SK-N-MC (cell line): ENCODE results near the gene DNAH17.

ENCODE experiments used
- DNase-seq: peaks from one replicate; pipeline ENCODE4 v3.0.0-alpha.2; 2011; ENCODE audit warnings: low read depth, low spot score
- H3K27ac ChIP-seq: fragments of 200-600 bp; sonication (generic); 2 replicates; pipeline ENCODE4 v1.5.1; 2016; ENCODE audit warnings: mixed run types
- H3K36me3 ChIP-seq: fragments of 200-600 bp; sonication (generic); 2 replicates; pipeline ENCODE4 v1.6.1; 2017; ENCODE audit warnings: antibody characterized with exemption, low read length, mixed read lengths; ENCODE audit not compliant: insufficient read depth
- H3K4me3 ChIP-seq: fragments of 200-600 bp; sonication (generic); 2 replicates; pipeline ENCODE4 v1.5.1; 2016
- H3K9ac ChIP-seq: fragments of 200-600 bp; sonication (generic); 2 replicates; pipeline ENCODE4 v1.8.0; 2017; ENCODE audit warnings: mixed run types, mixed read lengths; ENCODE audit not compliant: insufficient read length
- H3K9me3 ChIP-seq: fragments of 200-600 bp; sonication (generic); 2 replicates; pipeline ENCODE4 v1.6.1; 2017; ENCODE audit warnings: low read depth, mild to moderate bottlenecking, antibody characterized with exemption, low read length, moderate library complexity, mixed read lengths
- EZH2 ChIP-seq: fragments of 200-600 bp; sonication (generic); IDR thresholded peaks from one replicate; pipeline ENCODE4 v1.6.1; 2017; ENCODE audit warnings: antibody characterized with exemption
- FOXP2 ChIP-seq: optimal IDR thresholded peaks from 2 replicates; pipeline ENCODE3; 2011; ENCODE audit warnings: mild to moderate bottlenecking, moderate library complexity; ENCODE audit not compliant: insufficient read depth; ENCODE audit errors: extremely low read length, control extremely low read depth
- POLR2AphosphoS5 ChIP-seq: IDR thresholded peaks from 2 replicates; pipeline ENCODE4 v1.6.1; 2012; ENCODE audit warnings: mild to moderate bottlenecking, low read depth, low read length, borderline replicate concordance

Gene DNAH17

DNA sequence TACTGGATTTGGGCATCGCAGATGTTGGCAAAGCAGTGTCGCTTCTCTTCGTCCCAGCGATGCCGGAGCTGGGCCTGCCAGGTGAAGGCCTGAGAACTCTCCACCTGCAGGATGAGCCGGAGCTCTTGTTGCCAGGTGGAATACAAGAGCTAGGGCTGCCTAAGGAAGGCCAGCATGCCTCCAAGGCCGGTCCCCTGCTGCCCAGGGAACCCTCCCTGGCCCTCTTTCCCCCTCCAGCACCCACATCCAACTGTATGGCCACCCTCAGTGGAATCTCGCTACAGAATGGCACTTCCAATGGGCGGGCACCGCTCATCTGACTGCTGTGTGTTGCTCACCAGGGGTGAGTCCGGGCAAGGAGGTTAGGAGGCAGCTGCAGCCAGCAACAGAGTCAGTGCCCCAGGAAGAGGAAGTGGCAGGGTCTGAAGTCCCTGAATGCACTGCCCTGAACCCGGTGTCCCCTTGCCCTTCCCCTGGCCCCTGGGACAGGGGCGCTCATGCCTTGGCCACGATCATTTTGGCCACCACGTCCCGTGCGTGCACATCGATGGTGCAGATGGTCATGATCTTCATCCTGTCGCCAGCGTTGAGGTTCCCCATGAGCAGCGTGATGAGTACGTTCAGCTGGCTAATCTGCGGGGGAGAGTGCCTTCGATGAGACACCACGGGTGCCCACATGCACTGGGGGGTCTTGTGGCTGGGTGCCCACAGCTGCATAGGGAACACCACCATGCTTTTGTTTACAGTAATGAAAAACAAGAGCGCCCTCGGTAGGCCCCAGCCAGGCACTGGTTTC is 75.8 kb downstream of the DNAH17 start:
- no peak for DNase-seq
- TF ChIP-seq POLR2AphosphoS5 (no peak), FOXP2 (no peak), EZH2 (no peak)
- Histone ChIP-seq H3K36me3 (no peaks in the 10 kb centered on the region), H3K4me3 (no peak overlapping the region), H3K27ac (no peak overlapping the region), H3K9ac (no peak overlapping the region), H3K9me3 (no peaks in the 10 kb centered on the region)

DNA sequence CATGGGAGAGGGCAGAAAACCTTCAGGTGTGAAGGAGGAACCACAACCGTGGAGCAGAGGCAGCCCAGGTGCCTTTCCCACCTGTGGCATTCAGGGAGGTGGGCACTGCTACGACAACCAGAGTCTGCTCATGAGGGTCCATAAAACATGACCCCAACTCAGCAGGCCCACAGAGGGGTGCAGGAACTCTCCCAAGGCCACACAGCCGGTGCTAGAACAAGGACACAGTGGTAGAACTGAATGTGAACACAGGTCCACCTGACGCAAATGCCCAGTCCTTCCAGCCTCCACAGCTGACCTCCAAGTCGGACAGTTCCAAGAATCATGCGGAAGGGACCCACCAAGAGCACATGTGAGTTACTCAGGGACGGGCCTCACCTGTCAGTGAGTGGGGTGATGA is 76.4 kb downstream of the DNAH17 start:
- Histone ChIP-seq H3K36me3 (no peaks in the 10 kb centered on the region), H3K4me3 (no peak overlapping the region), H3K9me3 (no peaks in the 10 kb centered on the region), H3K9ac (no peak overlapping the region), H3K27ac (no peak overlapping the region)
- DNase-seq: no peak
- TF ChIP-seq EZH2 (no peak), POLR2AphosphoS5 (no peak)

DNA sequence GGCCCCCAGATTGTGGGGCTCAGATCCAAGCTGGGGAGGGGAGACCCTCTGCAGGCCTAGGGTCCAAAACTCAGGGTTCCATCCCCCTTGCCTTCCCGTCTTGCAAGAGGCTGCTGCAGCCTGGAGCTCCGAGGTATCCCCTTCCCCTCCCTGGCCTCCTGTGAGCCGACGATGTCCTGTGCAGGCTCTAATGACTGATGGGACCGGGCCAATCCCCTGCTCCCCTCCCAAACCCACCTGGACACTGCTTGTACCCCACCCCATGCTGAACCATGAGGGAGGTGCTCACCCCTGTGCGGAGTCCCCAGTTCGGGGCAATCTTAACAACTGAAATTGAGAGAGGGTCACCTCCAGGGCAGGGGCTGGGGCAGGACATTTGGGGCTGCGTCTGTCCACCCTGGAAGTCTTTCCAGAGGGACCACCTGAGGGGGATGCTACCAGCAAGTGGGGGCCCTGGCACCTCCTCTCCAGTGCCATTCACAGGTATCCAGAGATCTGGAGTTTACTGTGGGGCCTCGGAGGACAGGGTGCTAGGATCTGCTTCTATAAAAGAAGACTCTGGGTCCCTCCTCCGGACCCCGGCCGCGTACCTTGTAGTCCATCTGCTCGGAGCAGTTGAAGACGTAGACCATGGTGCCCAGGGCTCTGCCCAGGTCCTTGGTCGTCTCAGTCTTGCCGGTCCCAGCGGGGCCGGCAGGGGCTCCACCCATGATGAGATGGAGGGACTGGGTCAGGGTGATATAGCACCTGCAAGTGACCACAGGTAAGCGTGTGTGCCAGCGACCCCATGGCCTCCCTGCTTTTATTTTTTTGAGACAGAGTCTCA is 77.3 kb downstream of the DNAH17 start:
- Histone ChIP-seq H3K27ac (no peak overlapping the region), H3K9ac (no peak overlapping the region), H3K4me3 (no peak overlapping the region), H3K9me3 (no peaks in the 10 kb centered on the region), H3K36me3 (no peaks in the 10 kb centered on the region)
- DNase-seq: no peak
- no peak for TF ChIP-seq POLR2AphosphoS5
- no peak for TF ChIP-seq EZH2
- TF ChIP-seq FOXP2: no peak

DNA sequence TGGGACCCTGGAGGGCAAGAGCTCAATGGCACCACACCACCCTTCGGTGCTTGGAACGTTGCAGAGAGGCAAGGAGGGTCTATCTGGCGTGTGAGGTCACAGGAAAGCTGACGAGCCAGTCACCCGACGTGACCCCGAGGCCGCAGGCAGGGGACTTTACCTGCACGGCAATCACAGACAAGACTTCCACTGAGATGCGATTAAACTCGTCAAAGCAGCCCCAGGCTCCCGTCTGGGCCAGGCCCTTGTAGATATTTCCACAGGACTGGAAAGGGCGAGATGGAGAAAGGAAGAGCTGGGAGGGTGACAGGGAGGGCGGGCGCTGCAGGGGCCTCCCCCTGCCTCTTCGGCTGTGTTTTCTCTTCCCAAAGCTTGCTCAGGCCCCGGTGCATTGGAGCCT is 78.3 kb downstream of the DNAH17 start:
- no peaks in the 10 kb centered on the region for H3K9me3 ChIP-seq
- no peak overlapping the region for H3K9ac ChIP-seq
- H3K4me3 ChIP-seq: no peak overlapping the region
- no peak for TF ChIP-seq POLR2AphosphoS5
- TF ChIP-seq EZH2: no peak
- TF ChIP-seq FOXP2: no peak
- no peaks in the 10 kb centered on the region for H3K36me3 ChIP-seq
- no peak for DNase-seq
- H3K27ac ChIP-seq: no peak overlapping the region

DNA sequence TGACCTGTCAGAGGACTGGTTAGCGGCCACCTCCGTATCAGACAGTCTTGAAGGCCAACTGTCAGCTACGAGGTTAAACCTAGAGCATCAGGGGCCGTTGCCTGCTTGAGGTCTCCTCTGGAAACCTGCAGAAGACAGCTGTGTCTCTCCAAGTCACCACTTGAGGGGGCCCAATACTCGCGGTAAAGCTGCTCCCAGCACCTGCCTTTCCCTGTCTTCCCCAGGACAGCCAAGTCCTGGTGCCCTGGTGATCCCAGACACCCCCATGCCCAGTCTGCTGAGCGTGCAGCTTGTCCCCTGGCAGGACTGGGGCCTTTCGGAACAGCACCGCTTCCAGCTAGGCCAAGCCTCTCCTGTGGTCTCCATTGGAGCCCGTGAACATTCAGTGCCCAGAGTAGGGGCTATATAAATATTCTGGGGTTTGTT is 80.1 kb downstream of the DNAH17 start:
- DNase-seq: peak; percentile 28
- H3K9me3 ChIP-seq: no peaks in the 10 kb centered on the region
- H3K27ac ChIP-seq: no peak overlapping the region
- H3K4me3 ChIP-seq: no peak overlapping the region
- no peaks in the 10 kb centered on the region for H3K36me3 ChIP-seq
- TF ChIP-seq EZH2 (no peak), FOXP2 (no peak), POLR2AphosphoS5 (no peak)
- H3K9ac ChIP-seq: no peak overlapping the region

DNA sequence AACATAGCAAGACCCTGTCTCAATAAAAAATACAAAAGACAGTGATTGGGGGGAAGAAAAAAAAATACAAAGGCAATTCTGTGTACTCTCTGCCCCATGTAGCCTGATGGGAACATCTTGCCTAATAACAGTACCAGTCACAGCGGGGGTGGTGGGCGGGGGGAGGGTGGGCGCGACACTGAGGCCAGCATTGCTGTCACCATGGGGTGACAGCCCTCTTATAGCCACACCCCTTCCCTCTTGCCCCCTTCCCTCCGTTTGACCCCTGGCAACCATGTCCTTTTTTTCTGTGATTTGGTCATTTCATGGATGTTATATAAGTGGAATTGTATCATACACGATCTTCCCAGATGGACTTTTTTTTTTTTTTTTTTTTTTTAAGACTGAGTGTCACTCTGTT is 80.9 kb downstream of the DNAH17 start:
- DNase-seq: no peak
- H3K9ac ChIP-seq: no peak overlapping the region
- no peaks in the 10 kb centered on the region for H3K36me3 ChIP-seq
- no peak overlapping the region for H3K27ac ChIP-seq
- no peak overlapping the region for H3K4me3 ChIP-seq
- TF ChIP-seq EZH2 (no peak), FOXP2 (no peak), POLR2AphosphoS5 (no peak)
- H3K9me3 ChIP-seq: no peaks in the 10 kb centered on the region

DNA sequence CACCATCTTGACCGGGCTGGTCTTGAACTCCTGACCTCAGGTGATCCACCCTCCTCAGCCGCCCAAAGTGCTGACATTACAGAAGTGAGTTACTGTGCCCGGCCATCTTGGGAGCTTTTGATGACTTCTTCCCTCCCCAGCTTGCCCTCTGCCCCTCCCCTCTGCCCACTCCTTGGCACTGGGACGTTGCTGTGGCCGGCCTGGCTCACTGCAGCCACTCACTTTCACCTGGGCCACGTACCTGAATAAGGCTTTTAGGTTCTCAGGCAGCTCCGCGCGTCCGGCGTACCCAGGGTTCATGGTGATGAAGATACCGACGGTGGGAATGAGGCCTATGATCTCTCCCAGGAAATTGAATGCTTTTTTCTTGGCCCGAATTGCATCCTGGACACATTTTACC is 81.6 kb downstream of the DNAH17 start:
- no peak for DNase-seq

DNA sequence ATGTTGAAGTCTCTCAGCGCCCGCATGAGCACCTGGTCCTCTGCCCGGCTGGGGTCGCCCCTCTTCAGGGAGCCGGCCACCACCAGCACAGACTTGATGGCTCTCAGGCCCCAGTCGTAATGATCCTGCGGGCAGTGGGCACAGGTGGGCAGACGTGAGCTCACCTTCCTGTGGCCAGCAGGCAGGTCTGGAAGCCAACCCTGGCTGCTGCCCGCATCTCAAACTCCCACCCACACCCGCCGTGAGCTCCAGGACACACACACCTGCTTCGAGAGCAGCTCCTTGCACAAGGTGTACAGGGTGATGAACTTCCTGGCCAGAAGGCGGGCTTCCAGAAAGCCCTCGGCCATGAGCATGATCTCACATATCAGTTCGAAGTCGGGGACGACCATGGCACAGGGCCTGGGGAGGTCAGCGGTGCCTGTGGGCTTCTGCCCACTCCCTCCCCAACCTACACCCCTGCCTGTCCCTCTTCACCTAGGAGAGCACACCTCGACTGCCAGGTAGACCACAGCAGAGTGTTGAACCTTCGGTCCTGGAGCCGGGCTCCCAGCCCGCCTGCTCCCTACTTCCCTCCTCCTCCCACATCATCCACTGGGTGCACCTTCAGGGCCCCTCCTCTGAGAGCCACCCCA is 82.4 kb downstream of the DNAH17 start:
- TF ChIP-seq FOXP2 (no peak), EZH2 (no peak), POLR2AphosphoS5 (no peak)
- Histone ChIP-seq H3K4me3 (no peak overlapping the region), H3K9ac (no peak overlapping the region), H3K27ac (no peak overlapping the region), H3K36me3 (no peaks in the 10 kb centered on the region), H3K9me3 (no peaks in the 10 kb centered on the region)
- no peak for DNase-seq

More for the DNA sequence above, 81.6 kb downstream of the DNAH17 start:
- no peak overlapping the region for H3K9ac ChIP-seq
- H3K27ac ChIP-seq: no peak overlapping the region
- no peaks in the 10 kb centered on the region for H3K36me3 ChIP-seq
- H3K4me3 ChIP-seq: no peak overlapping the region
- H3K9me3 ChIP-seq: no peaks in the 10 kb centered on the region
- TF ChIP-seq EZH2 (no peak), FOXP2 (no peak), POLR2AphosphoS5 (no peak)
